Smooth muscle cell of the umbilical artery (primary cell): ENCODE results near the gene SLC35F4. TPM values are rescaled to one million over a fixed set of nuclear protein-coding genes. Genes with fewer than 3 reads are reported as not detected.

ENCODE experiments used
- total RNA-seq: library from RNA; depleted of rRNA; stranded (reverse); fragments of >200 nt; gene quantifications from 2 replicates; pipeline ENCODE4 v1.2.3, GENCODE V29; 2014

SLC35F4 gene
- not detected in 2 replicates for total RNA-seq

GRCh38 chr14:57865403-57866198, at the start of gene SLC35F4:
Gene SLC35F4 (minus strand): TSS chr14:57866092.

